IMR-90 (cell line): ENCODE data around the gene PTMS. TPM values are rescaled to one million over a fixed set of nuclear protein-coding genes. Genes with fewer than 3 reads are reported as not detected.

Source experiments
- ATAC-seq: fragments of 200-7000 bp; cut with Tn5 transposase; 2 replicates; pipeline ENCODE4 v1.9.1; 2020; ENCODE audit warnings: low read depth, mild to moderate bottlenecking, moderate library complexity
- BruUV-seq: library from RNA; stranded (reverse); fragments of 400-500 nt; replicated peaks from 2 replicates; lab custom pipeline; 2021; lab: Mats Ljungman, UMichigan
- CTCF ChIA-PET: fragments of 300-600 bp; formaldehyde crosslinking; extraction: SDS; loops from one replicate; lab custom pipeline; 2021; ENCODE audit warnings: antibody characterized with exemption; lab: Yijun Ruan, JAX
- POLR2A ChIA-PET: fragments of 300-600 bp; sonication (Branson Sonifier 250); formaldehyde crosslinking; loops from one replicate; lab custom pipeline; 2022; ENCODE audit warnings: antibody characterized with exemption; ENCODE audit not compliant: unreplicated experiment; lab: Charles Lee
- DNase-seq: peaks from one replicate; pipeline ENCODE4 v3.0.0; 2013
- H2AFZ ChIP-seq: replicated peaks from 2 replicates; pipeline ENCODE3; 2013; ENCODE audit warnings: low read length, mild to moderate bottlenecking; ENCODE audit not compliant: poor library complexity
- H2AK5ac ChIP-seq: 2 replicates; pipeline ENCODE4 v1.6.1; 2013; ENCODE audit warnings: low read depth, low read length, inconsistent platforms
- H2AK9ac ChIP-seq: replicated peaks from 2 replicates; pipeline ENCODE3; 2013; ENCODE audit warnings: mild to moderate bottlenecking, low read depth, low read length, moderate library complexity; ENCODE audit not compliant: poor library complexity
- H2BK120ac ChIP-seq: 2 replicates; pipeline ENCODE4 v1.6.1; 2013; ENCODE audit warnings: low read depth, low read length, inconsistent platforms
- H2BK15ac ChIP-seq: 3 replicates; pipeline ENCODE4 v1.6.1; 2013; ENCODE audit warnings: low read depth, low read length, inconsistent platforms
- H2BK20ac ChIP-seq: 2 replicates; pipeline ENCODE4 v1.6.1; 2013; ENCODE audit warnings: low read depth, mild to moderate bottlenecking, inconsistent platforms, low read length, moderate library complexity
- H2BK5ac ChIP-seq: 2 replicates; pipeline ENCODE4 v1.6.1; 2013; ENCODE audit warnings: mild to moderate bottlenecking, low read depth, low read length, inconsistent platforms; ENCODE audit not compliant: poor library complexity, severe bottlenecking
- H3K14ac ChIP-seq: replicated peaks from 2 replicates; pipeline ENCODE4 v1.6.1; 2013; ENCODE audit warnings: low read depth, low read length, inconsistent platforms
- H3K18ac ChIP-seq: 2 replicates; pipeline ENCODE4 v1.6.1; 2013; ENCODE audit warnings: low read depth, low read length, control low read depth
- H3K23ac ChIP-seq: 2 replicates; pipeline ENCODE4 v1.6.1; 2013; ENCODE audit warnings: low read depth, low read length, inconsistent platforms
- H3K27ac ChIP-seq: 2 replicates; pipeline ENCODE4 v1.5.1; 2013; ENCODE audit warnings: mild to moderate bottlenecking, control low read depth, low read length; ENCODE audit not compliant: insufficient read depth
- H3K27me3 ChIP-seq: 2 replicates; pipeline ENCODE4 v1.6.1; 2013; ENCODE audit warnings: low read length; ENCODE audit not compliant: control insufficient read depth, insufficient read depth
- H3K36me3 ChIP-seq: 2 replicates; pipeline ENCODE4 v1.6.1; 2013; ENCODE audit warnings: low read length, mixed read lengths; ENCODE audit not compliant: control insufficient read depth, insufficient read depth
- H3K4ac ChIP-seq: 2 replicates; pipeline ENCODE4 v1.6.1; 2013; ENCODE audit warnings: low read depth, low read length, inconsistent platforms
- H3K4me1 ChIP-seq: 2 replicates; pipeline ENCODE4 v1.6.1; 2013; ENCODE audit warnings: low read length, mixed read lengths; ENCODE audit not compliant: control insufficient read depth, insufficient read depth
- H3K4me2 ChIP-seq: 2 replicates; pipeline ENCODE4 v1.6.1; 2013; ENCODE audit warnings: low read depth, mild to moderate bottlenecking, control low read depth, low read length, moderate library complexity
- H3K4me3 ChIP-seq: 2 replicates; pipeline ENCODE4 v1.5.1; 2013; ENCODE audit warnings: low read depth, mild to moderate bottlenecking, control low read depth, low read length, moderate library complexity; ENCODE audit not compliant: insufficient read depth
- H3K56ac ChIP-seq: 2 replicates; pipeline ENCODE4 v1.6.1; 2013; ENCODE audit warnings: low read length, inconsistent platforms; ENCODE audit not compliant: insufficient read depth; ENCODE audit errors: extremely low read depth
- H3K79me1 ChIP-seq, 2 experiments: 2 replicates each; pipeline ENCODE4 v1.6.1; 2013; ENCODE audit warnings: low read length in 2 of 2, inconsistent platforms in 1 of 2, low read depth in 1 of 2
- H3K9ac ChIP-seq: 2 replicates; pipeline ENCODE4 v1.6.1; 2013; ENCODE audit warnings: low read depth, low read length, control low read depth
- H3K9me1 ChIP-seq: 2 replicates; pipeline ENCODE4 v1.6.1; 2013; ENCODE audit warnings: low read length, inconsistent platforms; ENCODE audit not compliant: insufficient read depth
- H3K9me3 ChIP-seq: 2 replicates; pipeline ENCODE4 v1.6.1; 2013; ENCODE audit warnings: low read length; ENCODE audit not compliant: control insufficient read depth, insufficient read depth
- H4K20me1 ChIP-seq: 2 replicates; pipeline ENCODE4 v1.6.1; 2013; ENCODE audit warnings: low read length, inconsistent platforms; ENCODE audit not compliant: insufficient read depth
- H4K5ac ChIP-seq: 2 replicates; pipeline ENCODE4 v1.6.1; 2013; ENCODE audit warnings: mild to moderate bottlenecking, low read depth, low read length, control low read depth
- H4K8ac ChIP-seq, 2 experiments: 2 replicates each; pipeline ENCODE4 v1.6.1; 2013; ENCODE audit warnings: low read depth in 2 of 2, low read length in 2 of 2, control low read depth in 1 of 2, inconsistent platforms in 1 of 2
- H4K91ac ChIP-seq: 2 replicates; pipeline ENCODE4 v1.6.1; 2013; ENCODE audit warnings: low read depth, low read length, inconsistent platforms; ENCODE audit not compliant: insufficient read depth
- BHLHE40 ChIP-seq: fragments of 150-350 bp; IDR thresholded peaks from 2 replicates; pipeline ENCODE4 v1.6.1; 2016; ENCODE audit warnings: mild to moderate bottlenecking, low read depth, low read length
- CEBPB ChIP-seq: IDR thresholded peaks from 2 replicates; pipeline ENCODE4 v1.6.1; 2012; ENCODE audit warnings: low read depth, low read length, improper control_type of control experiment
- CHD1 ChIP-seq: IDR thresholded peaks from 2 replicates; pipeline ENCODE4 v1.6.1; 2012; ENCODE audit warnings: low read depth, low read length, improper control_type of control experiment
- FOS ChIP-seq: fragments of 150-350 bp; IDR thresholded peaks from 2 replicates; pipeline ENCODE4 v1.6.1; 2016; ENCODE audit warnings: low read depth, low read length
- MAFK ChIP-seq: IDR thresholded peaks from 2 replicates; pipeline ENCODE4 v1.6.1; 2012; ENCODE audit warnings: low read depth, low read length, improper control_type of control experiment
- MAZ ChIP-seq: IDR thresholded peaks from 2 replicates; pipeline ENCODE4 v1.6.1; 2012; ENCODE audit warnings: low read depth, mild to moderate bottlenecking, low read length, improper control_type of control experiment, moderate library complexity, borderline replicate concordance
- MXI1 ChIP-seq: IDR thresholded peaks from 2 replicates; pipeline ENCODE4 v1.6.1; 2012; ENCODE audit warnings: low read depth, mild to moderate bottlenecking, low read length, moderate library complexity, borderline replicate concordance
- NFE2L2 ChIP-seq: fragments of 150-350 bp; IDR thresholded peaks from 2 replicates; pipeline ENCODE4 v1.6.1; 2016; ENCODE audit warnings: low read depth, mild to moderate bottlenecking, low read length
- POLR2A ChIP-seq: IDR thresholded peaks from 2 replicates; pipeline ENCODE4 v1.6.1; 2012; ENCODE audit warnings: mild to moderate bottlenecking, low read depth, low read length
- RAD21 ChIP-seq: IDR thresholded peaks from 2 replicates; pipeline ENCODE4 v1.6.1; 2012; ENCODE audit warnings: low read length, improper control_type of control experiment
- RCOR1 ChIP-seq: IDR thresholded peaks from 2 replicates; pipeline ENCODE4 v1.6.1; 2012; ENCODE audit warnings: mild to moderate bottlenecking, low read length, improper control_type of control experiment; ENCODE audit not compliant: insufficient replicate concordance
- RFX5 ChIP-seq: IDR thresholded peaks from 2 replicates; pipeline ENCODE4 v1.8.0; 2012; ENCODE audit warnings: low read depth, mild to moderate bottlenecking, low read length, moderate library complexity
- SMC3 ChIP-seq: fragments of 150-350 bp; IDR thresholded peaks from 2 replicates; pipeline ENCODE4 v1.6.1; 2016; ENCODE audit warnings: low read depth, mild to moderate bottlenecking, antibody characterized with exemption, low read length, moderate library complexity
- WGBS, 2 experiments: methylation state at CpG; one replicate each; pipeline versions ENCODE4 v1.1.5 to v1.1.7; 2013; ENCODE audit warnings: missing lambda C conversion rate in 2 of 2; ENCODE audit not compliant: insufficient read length in 1 of 2; ENCODE audit errors: extremely low coverage in 2 of 2; 5-methylcytosine and 5-hydroxymethylcytosine counted together
- dilution Hi-C: fragments of 300-500 bp; cut with HindIII; formaldehyde crosslinking; loops from one replicate; pipeline ENCODE4 v1.14.3; 2018; ENCODE audit warnings: low sequenced_read_pairs; ENCODE audit not compliant: unreplicated experiment
- in situ Hi-C: fragments of 300-500 bp; cut with MboI; formaldehyde crosslinking; loops from 3 replicates; pipeline ENCODE4 v1.14.3; 2019; ENCODE audit warnings: low sequenced_read_pairs, inconsistent platforms, mixed read lengths
- intact Hi-C: fragments of 100-400 bp; cut with micrococcal nuclease; formaldehyde crosslinking; loops from 2 replicates; pipeline ENCODE4 v1.10.0; 2022
- polyA plus RNA-seq, 3 experiments: library from polyadenylated mRNA; depleted of rRNA; stranded (reverse); fragments of >200 nt; gene quantifications; 2 replicates each; pipeline ENCODE4 v1.2.3, GENCODE V29; 2012; ENCODE audit warnings: low replicate concordance in 1 of 3
- total RNA-seq: library from RNA; depleted of rRNA; stranded (reverse); fragments of >200 nt; gene quantifications from 2 replicates; pipeline ENCODE4 v1.2.3, GENCODE V29; 2012
- TF ChIP-seq, protein P1 (sequence below): fragments of 150-350 bp; IDR thresholded peaks from 2 replicates; pipeline ENCODE4 v1.6.1; 2017; ENCODE audit warnings: mild to moderate bottlenecking, antibody characterized with exemption, low read length, low read depth
- TF ChIP-seq, protein P2 (sequence below): fragments of 150-350 bp; IDR thresholded peaks from 2 replicates; pipeline ENCODE4 v1.6.1; 2016; ENCODE audit warnings: low read depth, mild to moderate bottlenecking, low read length, moderate library complexity, borderline replicate concordance
- TF ChIP-seq, protein P3 (sequence below): conservative IDR thresholded peaks from 2 replicates; pipeline ENCODE4 v1.5.1; 2012; ENCODE audit warnings: mild to moderate bottlenecking, low read depth, low read length, improper control_type of control experiment

The PTMS gene
- total and polyA plus RNA-seq, 2 of the 4 experiments (the other 2 are of a cell fraction): 17.2 to 275 TPM

DNA sequence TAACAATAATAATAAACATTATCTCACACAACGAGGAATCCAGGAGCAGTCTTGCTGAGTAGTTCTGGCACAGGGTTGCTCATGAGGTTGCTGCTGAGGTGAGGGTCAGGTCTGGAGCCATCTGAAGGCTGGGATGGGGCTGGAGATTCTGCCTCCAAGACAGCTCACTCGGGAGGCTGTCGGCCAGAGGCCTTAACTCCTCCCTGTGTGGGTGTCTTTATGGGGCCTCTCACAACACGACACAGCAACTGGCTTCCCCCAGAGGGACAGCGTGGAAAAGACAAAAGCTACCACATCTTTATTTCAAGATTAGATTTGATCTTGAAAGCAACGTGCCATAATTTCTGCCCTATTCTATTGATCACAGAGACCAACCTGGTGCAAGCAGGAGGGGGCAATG lies 16.0 kb downstream of the PTMS start:
- no peak overlapping the region for H3K4me3 ChIP-seq
- no peak overlapping the region for H4K91ac ChIP-seq
- H3K4ac ChIP-seq: no peak overlapping the region
- ChIA-PET CTCF (interaction anchor here (0.7 kb wide), 1 partner anchor 29 kb away, joined by 3 read pairs; no protein-coding TSS in a partner anchor), POLR2A (no interaction called here)
- no peak overlapping the region for H2BK5ac ChIP-seq
- dilution Hi-C loops (no loop called here), intact Hi-C loops (no loop called here), in situ Hi-C loops (no loop called here)
- H3K36me3 ChIP-seq: no peaks in the 10 kb centered on the region
- H2AK5ac ChIP-seq: no peak overlapping the region
- H4K5ac ChIP-seq: no peak overlapping the region
- peaks cover 4% of the 10 kb centered on the region; the same call in 1 of the 2 replicates for H3K4me1 ChIP-seq
- H3K56ac ChIP-seq: no peak overlapping the region
- H2AFZ ChIP-seq: peak overlapping the region; percentile 73
- H2BK20ac ChIP-seq: no peak overlapping the region
- H3K9ac ChIP-seq: no peak overlapping the region
- TF ChIP-seq CHD1 (no peak), RFX5 (no peak), NFE2L2 (no peak), BHLHE40 (no peak), POLR2A (no peak), MAFK (no peak), MXI1 (no peak), SMC3 (no peak), CEBPB (no peak), FOS (no peak), RCOR1 (no peak), MAZ (no peak), RAD21 (no peak)
- TF ChIP-seq, protein P1, sequence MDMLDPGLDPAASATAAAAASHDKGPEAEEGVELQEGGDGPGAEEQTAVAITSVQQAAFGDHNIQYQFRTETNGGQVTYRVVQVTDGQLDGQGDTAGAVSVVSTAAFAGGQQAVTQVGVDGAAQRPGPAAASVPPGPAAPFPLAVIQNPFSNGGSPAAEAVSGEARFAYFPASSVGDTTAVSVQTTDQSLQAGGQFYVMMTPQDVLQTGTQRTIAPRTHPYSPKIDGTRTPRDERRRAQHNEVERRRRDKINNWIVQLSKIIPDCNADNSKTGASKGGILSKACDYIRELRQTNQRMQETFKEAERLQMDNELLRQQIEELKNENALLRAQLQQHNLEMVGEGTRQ: no peak
- TF ChIP-seq, protein P2, sequence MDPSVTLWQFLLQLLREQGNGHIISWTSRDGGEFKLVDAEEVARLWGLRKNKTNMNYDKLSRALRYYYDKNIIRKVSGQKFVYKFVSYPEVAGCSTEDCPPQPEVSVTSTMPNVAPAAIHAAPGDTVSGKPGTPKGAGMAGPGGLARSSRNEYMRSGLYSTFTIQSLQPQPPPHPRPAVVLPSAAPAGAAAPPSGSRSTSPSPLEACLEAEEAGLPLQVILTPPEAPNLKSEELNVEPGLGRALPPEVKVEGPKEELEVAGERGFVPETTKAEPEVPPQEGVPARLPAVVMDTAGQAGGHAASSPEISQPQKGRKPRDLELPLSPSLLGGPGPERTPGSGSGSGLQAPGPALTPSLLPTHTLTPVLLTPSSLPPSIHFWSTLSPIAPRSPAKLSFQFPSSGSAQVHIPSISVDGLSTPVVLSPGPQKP: no peak
- TF ChIP-seq, protein P3, sequence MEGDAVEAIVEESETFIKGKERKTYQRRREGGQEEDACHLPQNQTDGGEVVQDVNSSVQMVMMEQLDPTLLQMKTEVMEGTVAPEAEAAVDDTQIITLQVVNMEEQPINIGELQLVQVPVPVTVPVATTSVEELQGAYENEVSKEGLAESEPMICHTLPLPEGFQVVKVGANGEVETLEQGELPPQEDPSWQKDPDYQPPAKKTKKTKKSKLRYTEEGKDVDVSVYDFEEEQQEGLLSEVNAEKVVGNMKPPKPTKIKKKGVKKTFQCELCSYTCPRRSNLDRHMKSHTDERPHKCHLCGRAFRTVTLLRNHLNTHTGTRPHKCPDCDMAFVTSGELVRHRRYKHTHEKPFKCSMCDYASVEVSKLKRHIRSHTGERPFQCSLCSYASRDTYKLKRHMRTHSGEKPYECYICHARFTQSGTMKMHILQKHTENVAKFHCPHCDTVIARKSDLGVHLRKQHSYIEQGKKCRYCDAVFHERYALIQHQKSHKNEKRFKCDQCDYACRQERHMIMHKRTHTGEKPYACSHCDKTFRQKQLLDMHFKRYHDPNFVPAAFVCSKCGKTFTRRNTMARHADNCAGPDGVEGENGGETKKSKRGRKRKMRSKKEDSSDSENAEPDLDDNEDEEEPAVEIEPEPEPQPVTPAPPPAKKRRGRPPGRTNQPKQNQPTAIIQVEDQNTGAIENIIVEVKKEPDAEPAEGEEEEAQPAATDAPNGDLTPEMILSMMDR: no peak
- H3K14ac ChIP-seq: no peak overlapping the region; the same call in 1 of the 2 replicates
- H4K20me1 ChIP-seq: no peaks in the 10 kb centered on the region
- H2BK15ac ChIP-seq: no peak overlapping the region
- DNase-seq (no peak), ATAC-seq (no peak)
- peak overlapping the region; percentile 55 for H2AK9ac ChIP-seq
- no TSS peak for BruUV-seq
- no CpG with 5 or more reads among the region's 6 CpGs for WGBS, 2 experiments
- no peaks in the 10 kb centered on the region for H3K9me1 ChIP-seq
- no peak overlapping the region for H3K27ac ChIP-seq
- H3K9me3 ChIP-seq: no peaks in the 10 kb centered on the region
- no peak overlapping the region for H3K4me2 ChIP-seq
- H4K8ac ChIP-seq: no peak overlapping the region
- H3K79me1 ChIP-seq: no peaks in the 10 kb centered on the region
- no peak overlapping the region for H3K18ac ChIP-seq
- no peak overlapping the region for H3K23ac ChIP-seq
- H2BK120ac ChIP-seq: no peak overlapping the region
- no peaks in the 10 kb centered on the region for H3K27me3 ChIP-seq
